Spleen (tissue), 11 donors: ENCODE data around the gene RBMS2. TPM values are rescaled to one million over a fixed set of nuclear protein-coding genes. Genes with fewer than 3 reads are reported as not detected.

ENCODE experiments used
- DNase-seq: peaks from one replicate; pipeline ENCODE4 v3.0.0-alpha.2; 2020
- H3K27ac ChIP-seq, 8 donors: fragments of 200-600 bp; sonication (generic) in 7 of 8; 1 replicate in 4 of 8; 2 replicates in 4 of 8; pipeline versions ENCODE4 v1.5.0 to v1.8.0; 2016 to 2021; ENCODE audit warnings: inconsistent platforms in 4 of 8, mild to moderate bottlenecking in 4 of 8, moderate library complexity in 1 of 8
- H3K27me3 ChIP-seq, 7 donors: fragments of 200-600 bp; sonication (generic) in 6 of 7; replicated peaks in 1 of 7; 1 replicate in 4 of 7; 2 replicates in 3 of 7; pipeline versions ENCODE4 v1.5.0 to v1.8.0; 2016 to 2021; ENCODE audit warnings: inconsistent platforms in 3 of 7, mild to moderate bottlenecking in 1 of 7
- H3K36me3 ChIP-seq, 6 donors: fragments of 200-600 bp; sonication (generic) in 5 of 6; 1 replicate in 4 of 6; 2 replicates in 2 of 6; pipeline versions ENCODE4 v1.5.0 to v1.8.0; 2016 to 2021; ENCODE audit warnings: inconsistent platforms in 2 of 6
- H3K4me1 ChIP-seq, 6 donors: fragments of 200-600 bp; sonication (generic) in 5 of 6; 1 replicate in 3 of 6; 2 replicates in 3 of 6; pipeline versions ENCODE4 v1.5.0 to v1.8.0; 2016 to 2021; ENCODE audit warnings: inconsistent platforms in 3 of 6
- H3K4me3 ChIP-seq, 8 donors: fragments of 200-600 bp; sonication (generic) in 7 of 8; 1 replicate in 4 of 8; 2 replicates in 4 of 8; pipeline versions ENCODE4 v1.5.0 to v1.8.0; 2016 to 2021; ENCODE audit warnings: inconsistent platforms in 4 of 8, mild to moderate bottlenecking in 4 of 8, moderate library complexity in 2 of 8
- H3K9me3 ChIP-seq, 8 donors: fragments of 200-600 bp; sonication (generic) in 7 of 8; 1 replicate in 4 of 8; 2 replicates in 4 of 8; pipeline versions ENCODE4 v1.5.0 to v1.8.0; 2016 to 2021; ENCODE audit warnings: inconsistent platforms in 4 of 8
- CTCF ChIP-seq, 11 experiments: fragments of 200-600 bp in 7 of 11; fragments of 450-650 bp in 4 of 11; sonication (generic) in 4 of 11; IDR thresholded peaks in 8 of 11; conservative IDR thresholded peaks in 3 of 11; 1 replicate in 7 of 11; 2 replicates in 4 of 11; pipeline versions ENCODE4 v1.4.0 to v1.8.0; 2016 to 2021; ENCODE audit warnings: antibody characterized with exemption in 11 of 11, inconsistent platforms in 4 of 11, mild to moderate bottlenecking in 1 of 11
- POLR2A ChIP-seq, 3 donors: fragments of 450-650 bp; IDR thresholded peaks; one replicate each; pipeline ENCODE4 v1.5.1; 2017; ENCODE audit warnings: antibody characterized with exemption in 3 of 3, mild to moderate bottlenecking in 1 of 3
- POLR2AphosphoS5 ChIP-seq, 3 donors: sonication (generic); formaldehyde crosslinking; IDR thresholded peaks; one replicate each; pipeline ENCODE4 v1.5.1; 2017; ENCODE audit warnings: antibody characterized with exemption in 3 of 3
- WGBS, 5 donors: extraction: QIAGEN DNeasy Blood & Tissue Kit in 3 of 5; methylation state at CpG; one replicate each; pipeline versions ENCODE4 v1.1.5 to v1.1.7; 2013 to 2018; 5-methylcytosine and 5-hydroxymethylcytosine counted together
- intact Hi-C: fragments of 100-400 bp; cut with DNase I; formaldehyde crosslinking; loops from one replicate; pipeline ENCODE4 v1.15.0; 2023; ENCODE audit warnings: low total_unique reads
- polyA plus RNA-seq, 3 donors: library from polyadenylated mRNA; stranded (reverse); fragments of 200-250 nt; gene quantifications; one replicate each; pipeline ENCODE4 v1.2.1, GENCODE V29; 2013
- total RNA-seq, 7 donors: library from RNA; depleted of rRNA in 3 of 7; stranded (reverse); fragments of >200 nt in 3 of 7; fragmentation: NEBNext Ultra II Directional in 4 of 7; extraction: Animal tissue kit (Norgen Biotek cat#: 25700) in 4 of 7; gene quantifications; one replicate each; pipeline versions ENCODE4 v1.1.0 to v1.2.1, GENCODE V29; 2016 to 2021
- donor health status: healthy with polysubstance abuse.
- donor health status: DM: no; HTN: no; CAD: no; lungs with moderate emphysema.
- donor health status: DM: no; HTN: no; CAD: no.
- donor health status: Bipolar disorder and iron deficiency.
- donor health status: healthy.
- donor health status: DM: no; HTN: no; CAD: no.
- donor health status: DM: yes; HTN: yes; CAD: no.

Gene RBMS2
- total and polyA plus RNA-seq, 10 donors: 3.0 to 65.4 (median 26.2) TPM

- no peak for TF ChIP-seq CTCF (IDR thresholded peaks at IDR 0.05 in 8 of 11, conservative IDR thresholded peaks at IDR 0.05 in 3 of 11)
- TF ChIP-seq POLR2A (IDR thresholded peaks at IDR 0.05): no peak
- TF ChIP-seq POLR2AphosphoS5 (IDR thresholded peaks at IDR 0.05): no peak
- intact Hi-C loops: no loop called here
- no peaks in the 10 kb centered on the region for H3K9me3 ChIP-seq
- no peaks in the 10 kb centered on the region for H3K27me3 ChIP-seq
- H3K4me1 ChIP-seq: peaks cover 10 to 77% (median 46%) of the 10 kb centered on the region in 6 donors
- H3K27ac ChIP-seq: peak overlapping the region; percentile 53 to 93 (median 84)
- peak overlapping the region; percentile 18 to 65 (median 42) for H3K4me3 ChIP-seq
- DNase-seq: no peak
- no peaks in the 10 kb centered on the region for H3K36me3 ChIP-seq
- WGBS, 5 donors: 39 to 59% (median 48%) methylated on average over 8 of the region's 8 CpGs
These were observed 421 bp upstream of the RBMS2 start for GRCh38 chr12:56521209-56521589.

GRCh38 chr12:56522411-56523193 is 982 bp downstream of the RBMS2 start:
- Histone ChIP-seq H3K27ac (peak overlapping the region; percentile 43 to 93 (median 84)), H3K27me3 (no peaks in the 10 kb centered on the region), H3K9me3 (no peaks in the 10 kb centered on the region), H3K4me1 (peaks cover 10 to 87% (median 48%) of the 10 kb centered on the region in 6 donors), H3K4me3 (peak overlapping the region; percentile 31 to 65 (median 46)), H3K36me3 (no peaks in the 10 kb centered on the region)
- intact Hi-C loops: no loop called here
- no peak for DNase-seq
- TF ChIP-seq CTCF (IDR thresholded peaks at IDR 0.05 in 8 of 11, conservative IDR thresholded peaks at IDR 0.05 in 3 of 11) (no peak), POLR2A (IDR thresholded peaks at IDR 0.05) (no peak), POLR2AphosphoS5 (IDR thresholded peaks at IDR 0.05) (no peak)
- 44 to 54% (median 49%) methylated on average over 4 of the region's 4 CpGs for WGBS, 5 donors

GRCh38 chr12:56528846-56529245 is 7.2 kb downstream of the RBMS2 start:
- intact Hi-C loops: no loop called here

More at GRCh38 chr12:56528846-56529245, 7.2 kb downstream of the RBMS2 start:
- H3K27me3 ChIP-seq: no peaks in the 10 kb centered on the region
- peaks cover 2 to 63% (median 16%) of the 10 kb centered on the region in 6 donors for H3K4me1 ChIP-seq
- no peak for DNase-seq
- no peak for TF ChIP-seq CTCF (IDR thresholded peaks at IDR 0.05 in 8 of 11, conservative IDR thresholded peaks at IDR 0.05 in 3 of 11)
- H3K4me3 ChIP-seq: no peak overlapping the region
- H3K27ac ChIP-seq: no peak overlapping the region
- no peaks in the 10 kb centered on the region for H3K36me3 ChIP-seq
- no peaks in the 10 kb centered on the region for H3K9me3 ChIP-seq
- WGBS, 5 donors: 82 to 95% (median 86%) methylated on average over 1 of the region's 1 CpG
